Activated CD8-positive, alpha-beta memory T cell treated with anti-CD3 and anti-CD28 coated beads, Interleukin-2, amount 50 U/mL, for 24 hours (primary cell): ENCODE data around the gene ZSWIM6.

Source experiments
- DNase-seq: peaks from one replicate; pipeline ENCODE4 v3.0.0-alpha.2; 2020; ENCODE audit errors: extremely low read depth

The ZSWIM6 gene

DNA sequence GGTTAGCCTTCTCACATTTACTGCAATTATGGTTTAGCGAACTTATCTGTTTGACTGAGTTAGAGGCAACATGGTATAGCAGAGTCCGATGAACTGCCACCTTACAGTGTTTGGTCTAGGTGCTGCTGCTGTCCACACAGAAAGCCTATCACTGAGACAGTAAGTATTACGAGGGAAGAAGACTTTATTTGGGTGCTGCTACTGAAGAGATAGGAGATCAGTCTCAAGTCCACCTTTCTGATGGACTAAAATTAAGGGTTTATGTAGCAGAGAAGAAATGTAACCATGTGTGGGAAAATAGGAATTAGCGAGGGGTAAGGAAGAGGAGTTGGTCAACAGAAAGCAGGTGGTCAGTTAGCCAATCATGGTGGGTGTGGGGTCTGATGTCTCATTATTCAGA, 109.7 kb downstream of the ZSWIM6 start:
- DNase-seq = no peak

GRCh38 chr5:61447780-61448495, 115.9 kb downstream of the ZSWIM6 start:
- no peak for DNase-seq

- no peak for DNase-seq
Observed at GRCh38 chr5:61449804-61450492, 117.9 kb downstream of the ZSWIM6 start.

GRCh38 chr5:61450493-61451279, 118.6 kb downstream of the ZSWIM6 start:
- no peak for DNase-seq

DNA sequence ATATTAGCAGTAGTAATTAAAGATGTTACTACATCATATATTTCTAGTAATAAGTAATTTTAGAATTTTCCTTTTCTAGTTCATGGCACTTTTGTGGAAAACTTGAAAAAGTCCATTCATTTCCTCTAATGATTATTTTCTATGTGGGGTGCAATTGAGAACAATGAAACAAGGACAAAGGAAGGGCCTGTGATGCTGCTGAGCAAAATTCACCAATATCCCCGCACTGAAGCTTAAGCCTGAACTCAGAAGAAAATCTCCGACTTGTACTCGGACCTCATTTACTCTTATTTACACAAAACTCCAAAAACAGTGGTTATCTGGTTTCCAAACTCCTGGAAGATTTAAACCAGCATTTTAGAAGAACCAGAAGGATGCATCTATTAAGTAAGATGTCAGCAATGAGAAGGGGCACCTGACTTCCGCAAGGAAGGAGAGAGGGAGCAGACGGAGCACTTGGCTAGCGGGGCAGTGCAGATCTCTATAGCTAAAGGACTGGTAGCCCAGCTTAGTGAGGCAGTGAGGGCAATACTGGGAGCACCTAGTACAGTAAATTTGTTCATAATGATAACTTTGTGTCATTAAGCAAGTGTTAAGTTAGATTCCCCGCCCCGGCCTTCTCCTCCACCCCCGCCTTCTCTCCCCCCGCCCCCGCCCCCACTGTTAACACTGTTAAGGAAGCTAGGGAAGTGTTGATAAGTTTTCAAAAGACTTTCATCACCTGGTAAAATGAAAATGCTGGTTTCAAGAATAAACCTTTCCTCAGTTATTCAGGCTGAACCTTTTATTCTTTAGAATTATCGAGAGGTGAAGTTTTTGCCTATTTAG, 123.3 kb downstream of the ZSWIM6 start:
- no peak for DNase-seq

DNA sequence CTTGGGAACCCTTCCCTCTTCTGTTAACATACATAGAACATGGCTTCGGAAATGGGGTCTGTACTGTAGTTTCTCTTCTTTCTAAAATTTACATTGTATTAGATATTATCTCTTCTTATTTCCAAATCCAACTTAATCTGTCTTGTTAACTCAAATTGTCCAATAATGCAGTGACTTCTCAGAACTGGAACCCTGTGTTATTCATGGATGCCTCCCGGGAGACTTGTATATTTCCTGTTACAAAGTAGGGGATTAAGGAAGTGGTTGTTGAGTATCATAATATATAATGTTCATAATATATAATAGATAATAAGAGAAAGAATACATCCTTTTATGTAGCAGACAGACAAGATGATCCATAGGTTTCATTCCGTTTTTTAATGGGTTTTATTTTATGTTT, 128.4 kb downstream of the ZSWIM6 start:
- no peak for DNase-seq

DNA sequence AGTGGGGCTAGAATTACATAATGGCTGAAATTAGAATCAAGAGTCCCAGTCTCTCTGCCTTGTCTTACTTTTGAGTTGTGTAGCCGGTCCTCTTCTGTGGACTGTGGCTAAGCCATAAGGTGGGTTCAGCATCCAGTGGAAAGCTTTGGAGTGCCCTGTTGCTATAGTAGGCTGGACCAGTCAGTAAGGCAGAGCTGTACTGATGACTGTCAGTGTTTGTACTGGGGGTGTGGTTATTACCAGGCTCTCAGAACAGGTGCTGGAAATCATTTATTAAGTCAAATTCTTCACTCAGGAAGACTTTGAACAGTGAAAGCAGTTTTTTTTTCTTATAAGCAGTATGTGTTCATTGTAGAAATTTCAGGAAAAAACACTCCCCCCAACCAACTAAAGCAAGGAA, 129.4 kb downstream of the ZSWIM6 start:
- DNase-seq = no peak

DNA sequence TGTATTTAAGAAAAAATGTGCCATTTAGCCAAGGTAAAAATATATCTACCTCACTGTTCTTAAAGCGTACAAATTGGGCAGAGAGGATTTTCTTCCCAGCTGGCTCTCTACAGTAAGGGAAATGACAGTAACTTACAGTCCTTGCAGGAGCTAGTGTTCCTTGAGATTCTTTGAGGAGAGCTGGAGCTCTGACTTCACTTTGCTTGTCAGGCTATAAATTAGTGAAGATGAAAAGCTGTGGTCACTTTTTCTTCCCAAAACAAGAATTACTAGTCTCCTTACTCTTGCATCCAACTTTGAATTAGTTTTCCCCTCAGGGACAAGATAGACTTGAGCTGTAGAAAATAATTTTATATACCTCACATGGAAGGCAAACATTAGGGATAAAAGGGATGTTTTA, 129.9 kb downstream of the ZSWIM6 start:
- no peak for DNase-seq

DNA sequence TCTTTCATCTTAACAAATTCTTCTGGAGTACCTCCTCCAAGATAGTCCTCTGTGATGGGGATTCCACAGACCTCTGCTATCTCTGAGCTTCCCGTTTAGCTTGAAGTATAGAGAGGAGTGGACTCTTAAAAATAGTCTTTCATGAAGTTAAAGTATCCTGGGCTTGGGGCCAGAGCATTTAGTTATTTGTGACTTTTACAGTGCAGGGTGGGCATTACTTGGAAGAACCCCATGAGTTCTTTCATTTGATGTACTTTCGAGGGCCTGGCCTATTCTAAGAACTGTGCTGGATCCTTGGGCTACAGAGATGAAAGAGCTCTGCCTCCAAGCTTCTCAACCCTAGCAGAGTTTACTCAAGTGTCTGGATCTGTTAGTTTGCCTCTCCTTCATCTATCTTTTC, 131.5 kb downstream of the ZSWIM6 start:
- no peak for DNase-seq

GRCh38 chr5:61464512-61464911, 132.5 kb downstream of the ZSWIM6 start:
- no peak for DNase-seq

DNA sequence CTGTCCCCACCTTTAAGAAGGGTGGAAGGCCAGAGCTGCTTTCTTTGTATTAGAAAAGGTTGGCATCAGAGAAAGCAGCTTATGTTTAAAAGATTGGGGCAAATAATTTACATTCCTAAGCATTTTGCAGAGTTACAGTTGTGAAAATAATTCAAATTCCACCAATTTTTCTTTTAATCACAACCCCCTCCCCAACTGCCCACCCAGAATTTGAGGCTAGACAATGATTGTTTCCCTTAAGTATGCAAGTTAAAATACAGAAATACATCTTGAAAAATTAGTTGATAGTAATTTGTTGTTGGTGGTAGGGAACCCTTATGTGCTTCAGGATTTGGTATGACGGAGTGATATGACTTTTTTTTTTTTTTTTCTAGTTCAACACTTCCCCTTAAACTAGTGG, 133.0 kb downstream of the ZSWIM6 start:
- no peak for DNase-seq

DNA sequence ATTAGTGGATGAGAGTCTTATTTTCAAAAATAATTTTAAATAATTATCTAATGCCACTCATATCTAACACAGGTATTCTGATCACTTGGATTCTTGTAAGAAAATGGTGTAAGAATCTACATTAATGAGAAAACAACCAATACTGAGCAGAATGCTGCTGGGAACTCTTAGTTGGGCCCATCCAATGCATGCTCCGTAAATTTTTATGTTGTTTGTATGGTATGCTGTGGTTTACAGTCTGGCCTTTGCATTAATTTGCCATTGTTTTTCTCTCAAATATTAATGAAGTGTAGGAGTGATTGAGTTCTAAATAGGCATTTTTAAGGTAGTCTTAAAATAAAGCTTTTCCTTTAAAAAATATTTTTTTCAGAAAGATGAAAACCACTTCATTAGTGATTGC, 133.4 kb downstream of the ZSWIM6 start:
- DNase-seq = no peak

GRCh38 chr5:61466017-61466416, 134.0 kb downstream of the ZSWIM6 start:
- no peak for DNase-seq

DNA sequence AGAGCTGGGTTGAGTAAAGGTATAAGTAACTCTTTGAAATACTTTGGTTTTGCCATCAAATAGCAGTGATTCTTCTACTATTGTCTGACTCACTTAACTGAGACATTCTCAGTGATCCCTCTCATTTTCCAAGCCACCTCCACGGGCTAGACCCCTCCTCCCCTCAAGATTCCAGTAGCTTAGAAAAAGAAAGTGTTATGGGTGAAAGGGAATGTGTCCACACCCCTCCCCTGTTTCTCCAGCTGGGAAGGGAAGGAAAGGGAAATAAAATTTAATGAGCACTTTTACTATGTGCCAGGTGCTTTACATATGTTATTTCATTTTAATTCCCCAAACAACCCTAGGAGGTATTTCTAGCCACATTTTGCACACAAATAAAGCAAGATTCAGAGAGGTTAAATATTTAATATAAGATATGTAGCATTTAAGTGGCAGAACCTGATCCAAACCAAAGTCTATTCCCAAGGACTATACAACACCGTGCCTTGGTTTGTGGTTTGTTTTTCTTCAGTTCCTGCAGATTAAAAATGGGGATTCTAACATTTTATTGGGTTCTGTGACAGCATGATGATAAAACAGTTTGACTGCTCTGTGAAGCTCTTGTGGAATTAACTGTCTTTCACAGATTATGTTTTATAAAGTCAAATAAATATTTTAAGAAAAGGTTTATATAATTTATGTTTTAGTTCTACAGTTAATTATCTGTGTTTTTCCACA, 135.9 kb downstream of the ZSWIM6 start:
- no peak for DNase-seq

- DNase-seq = no peak
Observed at GRCh38 chr5:61468483-61468865, 136.4 kb downstream of the ZSWIM6 start.

- DNase-seq = no peak
Observed at GRCh38 chr5:61471352-61471751, 139.3 kb downstream of the ZSWIM6 start.

GRCh38 chr5:61472172-61472958, 140.3 kb downstream of the ZSWIM6 start:
- DNase-seq = no peak

DNA sequence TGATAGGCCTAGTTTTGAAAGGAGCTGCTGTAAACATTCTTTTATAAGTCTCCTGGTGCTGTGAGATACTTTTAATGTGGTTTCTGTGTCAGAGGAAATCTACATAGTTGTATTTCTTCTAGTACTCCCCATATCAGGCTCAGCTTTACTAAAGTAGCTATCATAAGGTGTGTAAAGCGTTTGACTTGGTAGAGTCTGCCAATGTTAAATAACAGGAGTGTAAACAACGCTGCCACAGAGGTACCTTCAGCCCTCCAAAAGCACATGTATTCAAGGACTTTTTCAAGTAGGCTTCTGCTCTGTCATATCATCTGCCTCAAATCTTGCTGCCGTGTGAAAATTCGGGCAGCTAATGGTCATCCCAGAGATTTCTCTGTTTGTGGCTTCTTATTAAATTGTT, 142.7 kb downstream of the ZSWIM6 start:
- DNase-seq = no peak

DNA sequence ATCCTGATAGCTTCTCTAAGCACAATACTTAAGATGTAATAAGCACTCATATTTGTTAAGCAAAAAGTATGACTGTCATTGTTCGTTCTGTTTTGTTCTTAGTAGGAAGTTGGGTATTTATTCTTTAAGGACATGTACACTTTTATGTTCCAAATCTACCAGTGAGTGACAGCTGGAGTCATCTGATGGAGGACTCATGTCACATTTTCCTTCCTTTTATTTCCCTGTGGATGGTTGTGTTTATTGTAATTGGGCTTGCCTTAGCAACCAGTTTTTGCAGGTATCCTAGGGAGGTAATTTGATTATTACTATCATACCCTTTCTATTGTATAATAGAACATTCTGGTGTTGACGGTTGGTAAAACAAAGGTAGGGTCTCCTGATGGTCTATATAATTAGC, 145.7 kb downstream of the ZSWIM6 start:
- no peak for DNase-seq

DNA sequence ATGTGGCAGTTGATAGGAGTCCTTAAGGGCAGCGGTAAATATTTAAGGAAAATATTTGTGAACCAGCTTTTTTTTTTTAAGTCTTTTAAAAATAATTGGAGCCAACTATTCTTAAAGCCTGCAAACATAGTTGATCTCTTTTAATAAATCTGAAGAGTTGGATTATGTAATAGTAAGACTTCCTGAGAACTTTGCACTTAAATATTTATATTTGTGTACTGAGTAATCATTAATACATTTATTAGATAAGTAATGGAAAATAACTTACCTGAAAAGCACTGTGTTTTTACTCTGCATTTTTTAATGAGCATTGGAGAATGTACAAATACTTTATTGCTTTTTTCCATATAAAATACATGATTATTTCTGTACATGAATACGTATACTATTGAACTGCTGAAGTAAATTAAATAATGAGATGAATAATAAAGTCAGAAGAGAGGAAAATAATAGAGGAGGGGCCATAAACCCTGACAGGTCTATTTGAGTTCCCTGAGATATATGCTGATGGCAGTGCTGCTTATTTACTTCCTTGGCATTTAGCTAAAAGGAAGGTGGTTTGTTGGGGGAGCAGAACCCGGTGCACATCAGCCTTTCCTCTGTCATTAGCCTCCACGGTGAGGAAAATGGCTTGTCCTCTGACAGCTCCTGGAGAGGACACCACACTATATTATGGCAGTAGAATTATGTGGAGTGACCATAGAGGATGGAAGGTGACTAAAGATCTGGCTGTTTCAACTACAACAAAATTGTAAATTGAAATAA, 148.0 kb downstream of the ZSWIM6 start:
- DNase-seq = no peak
